Measurements from ENCODE around the gene AHRR. TPM values are rescaled to one million over a fixed set of nuclear protein-coding genes. Genes with fewer than 3 reads are reported as not detected.

The AHRR gene
- total and polyA plus RNA-seq, 10 of the 15 experiments (the other 5 are each of a cell fraction or from before 2014, with no cell fraction given) = 0.90 to 35.2 (median 19.2) TPM

GRCh38 chr5:456351-457194 is 135.1 kb downstream of the AHRR start (continued):
- TF ChIP-seq SMAD5 (IDR thresholded peaks at IDR 0.05; ENCODE audit: low read depth) (no peak), STAT3 (IDR thresholded peaks at IDR 0.05; ENCODE audit: low read depth, low read length) (no peak), SKIL (IDR thresholded peaks at IDR 0.05; ENCODE audit: low read depth, poor library complexity, severe bottlenecking) (no peak), KLF5 (IDR thresholded peaks at IDR 0.05; ENCODE audit: partially characterized antibody) (no peak), E2F8 (IDR thresholded peaks at IDR 0.05; ENCODE audit: low read depth, partially characterized antibody) (no peak), PKNOX1 (IDR thresholded peaks at IDR 0.05) (no peak), E4F1 (IDR thresholded peaks at IDR 0.05; ENCODE audit: borderline replicate concordance, partially characterized antibody) (no peak), ZNF592 (IDR thresholded peaks at IDR 0.05) (no peak), LARP7 (IDR thresholded peaks at IDR 0.05) (no peak), CBX5 (IDR thresholded peaks at IDR 0.05; ENCODE audit: low read depth) (no peak), SUZ12 (IDR thresholded peaks at IDR 0.05; ENCODE audit: unreplicated experiment) (no peak), ZNF207 (IDR thresholded peaks at IDR 0.05; ENCODE audit: borderline replicate concordance) (no peak)

Data from GM12878 (cell line).